HG02642 (cell line): Measurements from ENCODE around the gene PERP.

Experiments used
- ATAC-seq: cut with Tn5 transposase; IDR thresholded peaks from one replicate; pipeline ENCODE4 v1.9.1; 2021; ENCODE audit warnings: mild to moderate bottlenecking; ENCODE audit not compliant: unreplicated experiment, poor library complexity

Gene PERP

DNA sequence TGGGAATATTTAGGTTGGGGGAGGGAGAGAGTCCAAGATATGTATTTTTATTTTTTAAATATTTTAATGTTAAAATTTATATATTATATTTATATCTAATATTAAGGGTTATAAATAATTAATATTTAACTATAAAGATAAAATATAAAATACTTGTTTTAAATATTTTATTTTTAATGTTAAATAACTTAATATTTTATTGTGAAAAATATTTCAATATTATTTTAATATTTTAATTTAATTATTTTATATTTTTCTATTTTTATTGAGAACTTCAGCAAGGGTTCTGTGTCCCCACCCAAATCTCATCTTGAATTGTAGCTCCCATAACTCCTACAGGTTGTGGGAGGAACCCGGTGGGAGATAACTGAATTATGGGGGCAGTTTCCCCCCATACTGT is 34.0 kb downstream of the PERP start:
- ATAC-seq = no peak

GRCh38 chr6:138063726-138064125 is 43.5 kb downstream of the PERP start:
- no peak for ATAC-seq

DNA sequence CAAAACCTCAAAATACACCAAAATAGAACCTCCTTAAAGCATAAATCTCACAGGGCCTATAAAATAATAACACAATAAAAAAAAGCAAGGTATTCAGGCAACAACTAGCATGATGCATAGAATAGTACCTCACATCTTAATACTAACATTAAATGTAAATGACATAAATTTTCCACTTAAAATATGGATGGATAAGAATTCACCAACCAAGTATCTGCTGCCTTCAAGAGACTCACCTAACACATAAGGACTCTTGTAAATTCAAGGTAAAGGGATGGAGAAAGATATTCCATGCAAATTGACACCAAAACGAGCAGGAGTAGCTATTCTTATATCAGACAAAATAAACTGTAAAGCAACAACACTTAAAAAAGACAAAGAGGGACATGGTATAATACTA is 52.2 kb downstream of the PERP start:
- ATAC-seq = no peak

GRCh38 chr6:138052783-138053182 is 54.4 kb downstream of the PERP start:
- no peak for ATAC-seq

DNA sequence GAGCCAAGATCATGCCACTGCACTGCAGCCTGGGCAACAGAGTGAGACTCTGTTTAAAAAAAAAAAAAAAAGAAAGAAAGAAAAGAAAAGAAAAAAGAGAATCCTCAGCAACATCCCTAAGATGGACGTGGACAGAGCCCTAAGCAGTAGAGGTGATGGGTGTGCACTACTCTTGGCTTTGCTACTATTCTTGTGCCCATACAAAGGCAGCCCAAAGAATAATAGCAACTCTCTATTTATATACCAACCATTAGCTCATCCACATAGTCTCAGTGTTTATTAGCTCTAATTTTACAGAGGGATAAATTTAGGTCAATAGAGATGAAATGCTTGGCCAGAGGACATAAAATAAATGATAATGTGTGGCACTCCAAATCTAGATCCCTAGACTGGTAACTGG is 62.2 kb downstream of the PERP start:
- ATAC-seq = no peak

- ATAC-seq = no peak
These were observed 62.8 kb downstream of the PERP start for GRCh38 chr6:138044458-138044857.
